Measurements from ENCODE around the gene WDR6. TPM values are rescaled to one million over a fixed set of nuclear protein-coding genes. Genes with fewer than 3 reads are reported as not detected.
"Not testable (repeated sequence)": the region's sequence is repeated elsewhere in the genome, so short reads cannot be mapped to it uniquely, and the experiment has no call there.

Gene WDR6
- total RNA-seq, 1 experiment from 2014 or later: 38.2 TPM

DNA sequence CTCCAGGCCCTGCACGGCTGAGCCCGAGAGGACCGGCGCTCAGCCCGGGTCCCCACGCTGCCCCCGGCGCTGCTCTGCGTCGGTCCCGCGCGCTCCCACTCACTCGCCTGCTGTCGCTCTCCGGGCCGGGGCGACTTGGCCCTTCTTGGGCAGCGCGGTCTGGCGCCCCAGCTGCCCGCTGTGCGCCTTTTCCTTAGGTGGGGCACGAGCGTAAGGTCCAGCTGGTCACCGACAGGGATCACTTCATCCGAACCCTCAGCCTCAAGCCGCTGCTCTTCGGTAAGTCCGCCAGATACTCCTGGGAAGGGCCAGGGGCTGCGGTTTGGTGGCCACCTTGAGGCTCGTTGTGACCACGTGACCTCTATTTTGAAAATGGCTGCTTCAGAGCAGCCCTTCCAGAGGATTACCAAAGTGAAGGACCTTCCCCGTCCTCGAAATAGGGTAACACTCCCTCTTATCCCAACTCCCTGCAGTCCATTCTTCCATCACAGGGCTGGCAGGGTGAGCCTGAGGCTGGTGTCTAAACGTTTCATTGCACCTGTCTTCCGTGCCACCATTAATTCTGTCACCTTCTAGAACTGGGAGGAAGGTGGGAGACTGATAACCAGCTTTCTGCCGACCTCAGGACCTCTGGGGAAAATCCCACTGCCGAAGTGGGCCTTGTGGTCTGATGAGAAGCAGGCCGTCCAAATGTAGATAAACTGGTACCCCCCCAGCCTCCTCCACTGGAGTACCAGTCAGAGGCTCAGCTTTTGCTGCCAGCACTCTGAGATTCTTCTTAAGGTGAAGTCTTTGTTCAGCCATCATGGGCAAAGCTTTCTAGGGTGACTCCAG is 16.3 kb upstream of the WDR6 start:
- in situ Hi-C loops (cut with HindIII; ENCODE audit: low pct_unique_long_range_greater_than_20kb, low sequenced_read_pairs): no loop called here
- DNase-seq (ENCODE audit: low read depth): peak; percentile 32

DNA sequence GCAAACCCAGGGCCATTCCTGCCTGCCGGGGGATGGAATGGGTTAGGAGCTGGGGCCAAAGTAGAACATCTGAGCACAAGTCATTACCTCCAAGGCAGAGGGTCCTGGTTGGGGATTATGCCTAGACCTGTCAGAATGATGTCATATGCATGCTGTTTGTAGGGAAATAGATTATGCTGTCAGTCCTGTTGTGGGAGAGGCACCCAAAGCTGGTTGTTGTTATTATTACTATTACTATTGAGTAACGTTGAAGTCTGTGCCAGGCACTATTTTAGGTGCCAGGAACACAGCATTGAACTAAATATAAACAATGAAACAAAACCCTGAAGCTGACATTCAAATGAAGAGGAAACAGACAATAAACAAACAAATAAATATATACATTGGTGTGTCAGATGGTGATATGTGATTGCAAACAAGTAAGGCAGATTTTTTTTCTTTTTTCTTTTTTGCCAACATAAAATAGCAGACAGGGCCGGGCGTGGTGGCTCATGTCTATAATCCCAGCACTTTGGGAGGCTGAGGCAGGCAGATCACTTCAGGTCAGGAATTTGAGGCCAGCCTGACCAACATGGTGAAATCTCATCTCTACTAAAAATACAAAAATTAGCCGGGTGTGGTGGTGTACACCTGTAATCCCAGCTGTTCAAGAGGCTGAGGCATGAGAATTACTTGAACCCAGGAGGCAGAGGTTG is 15.2 kb upstream of the WDR6 start:
- in situ Hi-C loops (cut with HindIII; ENCODE audit: low pct_unique_long_range_greater_than_20kb, low sequenced_read_pairs): no loop called here
- no peak for DNase-seq (ENCODE audit: low read depth)

DNA sequence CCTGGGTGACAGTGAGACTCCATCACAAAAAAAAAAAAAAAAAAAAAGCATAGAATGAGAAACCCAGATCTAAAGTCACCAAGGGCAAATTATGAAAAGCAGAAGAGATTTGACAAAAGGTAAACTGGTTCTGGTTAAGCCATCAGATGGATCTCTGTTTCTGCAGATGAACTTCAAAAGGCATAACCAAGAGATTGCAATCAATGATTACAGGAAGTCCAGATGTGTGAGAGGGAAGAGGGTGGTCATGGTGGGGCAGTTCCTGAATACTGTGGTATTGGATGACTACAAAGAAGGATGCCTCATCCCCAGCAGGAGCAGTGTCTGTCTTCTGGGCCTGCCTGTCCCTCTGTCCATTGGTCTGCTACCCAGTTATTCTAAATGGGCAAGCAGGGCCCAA is 13.4 kb upstream of the WDR6 start:
- no peak for DNase-seq (ENCODE audit: low read depth)
- in situ Hi-C loops (cut with HindIII; ENCODE audit: low pct_unique_long_range_greater_than_20kb, low sequenced_read_pairs): no loop called here

DNA sequence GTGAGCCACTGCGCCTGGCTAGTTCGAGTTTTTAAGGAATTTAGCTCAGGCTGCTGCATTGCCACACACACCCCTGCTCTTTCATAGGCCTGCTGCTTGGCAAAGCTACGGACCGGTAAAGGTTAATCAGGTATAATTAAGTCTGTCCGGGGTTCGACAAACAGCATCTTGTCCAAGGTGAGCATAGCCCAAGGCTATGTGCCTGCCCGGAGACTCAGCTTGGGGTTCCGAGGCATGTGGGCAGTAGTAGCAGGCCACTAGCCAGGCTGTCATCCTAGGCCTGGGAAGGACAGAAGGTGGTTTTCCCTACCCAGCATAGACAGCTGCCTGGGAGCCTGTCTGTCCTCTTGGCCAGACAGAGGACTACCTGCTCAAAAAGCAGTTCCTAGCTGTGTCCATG is 10.6 kb upstream of the WDR6 start:
- in situ Hi-C loops (cut with HindIII; ENCODE audit: low pct_unique_long_range_greater_than_20kb, low sequenced_read_pairs): no loop called here
- no peak for DNase-seq (ENCODE audit: low read depth)

DNA sequence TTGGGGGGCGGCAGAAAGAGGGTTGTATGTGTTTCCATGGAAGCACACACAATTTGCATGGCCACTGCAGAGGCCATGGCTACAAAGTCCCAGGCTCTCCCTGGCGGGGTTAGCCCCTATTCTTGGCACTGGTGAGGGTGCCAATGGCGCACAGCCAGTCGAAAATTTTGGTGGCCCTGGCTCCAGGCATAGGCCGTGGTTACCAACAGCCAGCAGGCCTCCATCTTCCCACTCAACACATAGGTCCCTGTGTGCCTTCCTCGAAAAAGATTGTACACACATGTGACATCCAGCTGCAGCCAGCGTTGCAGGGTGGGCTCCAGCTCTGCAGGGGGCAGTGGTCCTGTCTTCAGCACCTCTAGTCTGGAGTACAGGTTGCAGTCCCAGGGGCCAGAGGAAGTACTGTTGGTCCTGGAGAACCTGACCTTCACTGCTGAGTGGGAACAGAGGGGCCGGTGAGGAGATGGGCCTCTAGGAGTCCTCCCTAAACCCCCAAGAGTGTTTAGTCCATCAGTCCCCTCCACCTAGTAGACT is 10.0 kb upstream of the WDR6 start:
- in situ Hi-C loops (cut with HindIII; ENCODE audit: low pct_unique_long_range_greater_than_20kb, low sequenced_read_pairs): no loop called here

DNA sequence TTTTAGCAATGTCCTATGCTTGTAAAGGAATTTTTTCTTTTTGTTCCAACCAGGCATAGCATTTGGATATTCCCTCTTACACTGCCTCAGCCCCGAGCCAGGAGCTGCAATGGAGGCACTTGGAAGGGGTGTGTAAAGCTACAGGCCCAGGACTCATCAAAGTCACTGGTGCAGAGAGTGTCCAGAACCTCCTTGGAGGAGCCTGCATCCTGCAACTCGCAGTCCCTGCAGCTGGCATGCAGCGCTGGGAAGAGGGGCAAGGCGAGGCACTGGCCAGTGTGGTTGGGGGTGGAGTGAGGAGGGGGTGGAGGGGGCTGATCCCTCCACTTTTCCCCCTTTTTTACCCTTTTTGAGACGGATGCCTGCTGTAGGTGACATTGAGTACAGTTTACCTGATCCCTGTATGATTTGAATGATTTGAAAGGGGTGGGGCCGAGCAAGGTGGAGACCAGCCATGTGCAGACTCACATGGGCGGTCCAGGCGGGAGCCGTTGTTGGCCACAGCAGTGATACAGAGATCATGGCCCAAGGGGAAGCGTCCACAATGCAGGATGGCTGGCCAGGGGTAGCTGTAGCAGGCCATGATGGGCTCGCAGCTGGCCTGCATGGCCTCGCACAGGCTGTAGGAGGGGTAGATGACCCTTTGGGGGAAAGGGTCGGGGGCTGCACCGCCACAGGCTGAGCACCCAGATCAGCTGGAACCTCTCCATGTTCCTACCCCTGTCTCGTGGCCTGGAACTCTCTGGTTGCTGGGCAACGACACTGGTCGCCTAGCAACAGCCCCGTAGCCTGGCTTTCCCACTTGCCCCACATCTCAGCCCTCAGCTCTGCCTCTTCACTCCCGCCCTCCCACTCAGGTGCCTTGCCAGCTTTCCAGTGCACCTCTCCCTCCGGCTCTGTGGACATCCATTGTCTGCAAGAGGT is 9.2 kb upstream of the WDR6 start:
- no peak for DNase-seq (ENCODE audit: low read depth)
- in situ Hi-C loops (cut with HindIII; ENCODE audit: low pct_unique_long_range_greater_than_20kb, low sequenced_read_pairs): no loop called here

More for the DNA sequence above, 10.0 kb upstream of the WDR6 start:
- DNase-seq (ENCODE audit: low read depth): no peak

DNA sequence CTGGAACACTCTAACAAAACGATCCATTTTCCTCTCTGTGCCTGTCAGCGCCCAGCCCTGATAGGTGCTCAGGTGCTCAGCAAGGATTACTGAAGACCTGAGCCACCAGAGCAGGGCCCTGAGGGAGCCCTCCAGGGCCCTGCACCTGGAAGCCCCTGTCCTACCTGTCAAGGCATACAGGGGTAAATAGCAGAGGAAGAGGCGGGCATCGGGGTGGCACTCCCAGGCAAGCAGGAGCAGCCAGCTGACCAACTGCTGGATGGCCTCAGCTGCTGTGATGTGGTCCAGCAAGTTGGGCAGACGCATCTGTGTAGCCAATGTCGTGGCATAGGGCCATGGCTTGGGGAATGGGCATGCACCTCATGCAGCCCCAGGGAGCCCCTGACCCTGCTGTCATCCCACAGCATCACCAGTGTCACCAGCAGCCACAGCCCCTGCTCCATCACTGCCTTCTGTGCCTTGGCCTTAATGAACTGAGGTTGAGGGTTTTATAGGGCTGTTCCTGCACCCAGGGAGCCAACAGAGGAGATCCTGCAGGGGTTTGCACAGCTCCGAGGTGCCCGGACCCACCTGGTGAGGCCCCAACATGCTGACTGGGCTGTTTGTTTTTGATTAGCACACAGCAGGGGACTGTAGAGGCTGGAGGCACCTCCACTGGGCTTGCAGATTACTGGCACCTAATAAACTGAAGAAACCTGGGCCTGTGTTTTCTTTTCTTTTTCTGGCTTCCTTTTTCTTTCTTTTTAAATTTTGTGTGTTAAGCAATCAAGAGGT is 7.9 kb upstream of the WDR6 start:
- DNase-seq (ENCODE audit: low read depth): no peak
- in situ Hi-C loops (cut with HindIII; ENCODE audit: low pct_unique_long_range_greater_than_20kb, low sequenced_read_pairs): no loop called here

DNA sequence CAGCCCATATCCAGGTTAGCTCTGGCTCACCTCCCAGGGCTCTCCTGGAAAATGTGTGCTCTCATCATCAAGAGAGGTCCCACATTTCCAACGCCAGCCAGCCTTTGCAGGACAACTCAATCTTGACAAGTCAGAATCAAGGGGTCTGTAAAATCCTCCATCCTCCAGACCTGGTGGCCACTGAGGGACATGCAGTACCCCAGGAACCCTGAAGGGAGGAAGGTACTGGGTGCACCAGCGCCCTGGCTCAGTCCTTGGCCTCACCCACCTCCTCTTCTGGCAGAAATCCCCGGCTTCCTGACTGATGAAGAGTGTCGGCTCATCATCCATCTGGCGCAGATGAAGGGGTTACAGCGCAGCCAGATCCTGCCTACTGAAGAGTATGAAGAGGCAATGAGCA is 6.0 kb upstream of the WDR6 start:
- in situ Hi-C loops (cut with HindIII; ENCODE audit: low pct_unique_long_range_greater_than_20kb, low sequenced_read_pairs): no loop called here
- no peak for DNase-seq (ENCODE audit: low read depth)

DNA sequence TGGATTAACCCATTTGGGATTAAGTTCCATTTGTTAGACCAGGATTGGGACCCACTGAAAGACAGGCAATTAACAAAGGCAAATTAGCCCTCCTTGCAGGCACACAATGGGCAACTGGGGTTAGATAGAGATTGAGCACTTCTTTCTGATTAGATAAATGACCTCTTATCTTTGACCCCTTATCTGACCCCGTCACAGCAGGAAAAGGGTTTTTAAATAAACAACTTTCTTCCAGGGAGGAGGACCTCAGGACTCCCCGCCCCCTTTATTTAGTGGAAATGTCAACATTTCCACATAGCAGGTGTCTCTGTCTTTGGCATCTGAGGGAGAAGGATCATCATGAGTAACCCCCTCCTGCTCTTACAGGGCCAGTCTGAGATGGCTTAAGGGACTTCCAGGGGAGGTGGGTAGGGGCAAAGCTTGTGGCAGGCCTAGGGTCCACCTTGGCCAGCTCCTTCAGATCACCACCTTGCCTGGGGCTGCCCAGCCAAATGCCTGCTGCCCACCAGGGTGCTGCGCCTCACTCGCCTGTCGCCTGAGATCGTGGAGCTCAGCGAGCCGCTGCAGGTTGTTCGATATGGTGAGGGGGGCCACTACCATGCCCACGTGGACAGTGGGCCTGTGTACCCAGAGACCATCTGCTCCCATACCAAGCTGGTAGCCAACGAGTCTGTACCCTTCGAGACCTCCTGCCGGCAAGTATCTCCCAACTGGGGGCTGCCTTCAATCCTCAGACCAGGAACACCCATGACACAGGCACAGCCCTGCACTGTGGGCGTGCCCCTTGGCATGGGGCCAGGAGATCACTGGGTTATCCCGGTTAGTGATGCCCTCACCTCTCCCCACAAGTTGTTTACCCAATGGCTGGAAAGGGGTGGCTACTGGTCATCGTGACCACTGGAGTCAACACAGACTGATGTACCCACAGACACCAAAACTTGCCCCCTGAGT is 2.6 kb upstream of the WDR6 start:
- in situ Hi-C loops (cut with HindIII; ENCODE audit: low pct_unique_long_range_greater_than_20kb, low sequenced_read_pairs): no loop called here
- DNase-seq (ENCODE audit: low read depth): no peak

DNA sequence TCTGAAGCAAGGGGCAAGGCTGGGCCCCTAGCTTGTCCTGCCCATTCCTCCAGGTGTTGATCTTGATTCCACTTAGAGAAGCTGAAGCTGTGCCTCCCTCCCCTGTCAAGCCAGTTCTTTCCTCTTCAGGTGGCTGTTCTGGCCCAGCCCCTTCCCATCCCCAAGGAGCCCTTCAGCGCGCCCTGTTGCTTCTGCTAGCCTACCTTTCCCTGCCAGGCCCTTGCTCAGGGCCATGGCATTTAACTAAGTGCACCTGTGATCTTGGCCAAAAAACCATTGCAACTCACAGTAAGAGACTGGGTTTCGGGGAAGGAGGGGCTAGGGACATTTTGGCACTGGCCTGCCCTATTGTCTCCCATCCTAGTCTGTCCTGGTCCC is 1.9 kb upstream of the WDR6 start:
- DNase-seq (ENCODE audit: low read depth): no peak
- in situ Hi-C loops (cut with HindIII; ENCODE audit: low pct_unique_long_range_greater_than_20kb, low sequenced_read_pairs): no loop called here

DNA sequence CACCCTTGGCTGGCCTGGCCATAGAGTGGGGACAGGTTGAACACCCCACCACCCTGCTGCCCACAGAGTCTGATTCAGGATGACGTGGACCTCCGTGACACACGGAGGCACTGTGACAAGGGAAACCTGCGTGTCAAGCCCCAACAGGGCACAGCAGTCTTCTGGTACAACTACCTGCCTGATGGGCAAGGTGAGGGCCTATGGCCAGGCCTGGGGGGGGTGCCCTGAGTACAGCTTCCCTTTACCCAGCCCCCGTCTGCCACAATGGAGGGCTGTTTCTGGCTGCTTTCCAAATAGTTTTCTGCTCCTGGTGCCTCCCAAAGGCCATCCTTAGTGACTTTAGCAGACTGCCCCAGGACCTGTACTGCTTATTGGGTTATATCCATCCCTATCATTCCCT is 1.2 kb upstream of the WDR6 start:
- in situ Hi-C loops (cut with HindIII; ENCODE audit: low pct_unique_long_range_greater_than_20kb, low sequenced_read_pairs): no loop called here
- no peak for DNase-seq (ENCODE audit: low read depth)

DNA sequence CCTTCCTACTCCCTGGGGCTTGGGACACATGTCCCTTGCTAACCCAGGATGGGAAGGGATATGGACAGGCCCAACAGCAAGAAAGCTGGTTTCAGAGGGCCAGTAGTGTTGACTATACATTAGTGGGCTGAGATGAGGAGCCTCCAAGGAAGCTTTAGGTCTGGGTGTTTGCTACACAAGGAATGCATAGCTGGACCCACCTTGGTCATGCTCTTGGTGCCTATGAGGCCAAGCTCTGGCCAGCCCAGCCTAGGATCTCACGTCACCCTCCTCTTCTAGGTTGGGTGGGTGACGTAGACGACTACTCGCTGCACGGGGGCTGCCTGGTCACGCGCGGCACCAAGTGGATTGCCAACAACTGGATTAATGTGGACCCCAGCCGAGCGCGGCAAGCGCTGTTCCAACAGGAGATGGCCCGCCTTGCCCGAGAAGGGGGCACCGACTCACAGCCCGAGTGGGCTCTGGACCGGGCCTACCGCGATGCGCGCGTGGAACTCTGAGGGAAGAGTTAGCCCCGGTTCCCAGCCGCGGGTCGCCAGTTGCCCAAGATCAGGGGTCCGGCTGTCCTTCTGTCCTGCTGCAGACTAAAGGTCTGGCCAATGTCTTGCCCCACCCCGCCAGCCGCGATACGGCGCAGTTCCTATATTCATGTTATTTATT is 653 bp upstream of the WDR6 start:
- in situ Hi-C loops (cut with HindIII; ENCODE audit: low pct_unique_long_range_greater_than_20kb, low sequenced_read_pairs): no loop called here
- no peak for DNase-seq (ENCODE audit: low read depth)

DNA sequence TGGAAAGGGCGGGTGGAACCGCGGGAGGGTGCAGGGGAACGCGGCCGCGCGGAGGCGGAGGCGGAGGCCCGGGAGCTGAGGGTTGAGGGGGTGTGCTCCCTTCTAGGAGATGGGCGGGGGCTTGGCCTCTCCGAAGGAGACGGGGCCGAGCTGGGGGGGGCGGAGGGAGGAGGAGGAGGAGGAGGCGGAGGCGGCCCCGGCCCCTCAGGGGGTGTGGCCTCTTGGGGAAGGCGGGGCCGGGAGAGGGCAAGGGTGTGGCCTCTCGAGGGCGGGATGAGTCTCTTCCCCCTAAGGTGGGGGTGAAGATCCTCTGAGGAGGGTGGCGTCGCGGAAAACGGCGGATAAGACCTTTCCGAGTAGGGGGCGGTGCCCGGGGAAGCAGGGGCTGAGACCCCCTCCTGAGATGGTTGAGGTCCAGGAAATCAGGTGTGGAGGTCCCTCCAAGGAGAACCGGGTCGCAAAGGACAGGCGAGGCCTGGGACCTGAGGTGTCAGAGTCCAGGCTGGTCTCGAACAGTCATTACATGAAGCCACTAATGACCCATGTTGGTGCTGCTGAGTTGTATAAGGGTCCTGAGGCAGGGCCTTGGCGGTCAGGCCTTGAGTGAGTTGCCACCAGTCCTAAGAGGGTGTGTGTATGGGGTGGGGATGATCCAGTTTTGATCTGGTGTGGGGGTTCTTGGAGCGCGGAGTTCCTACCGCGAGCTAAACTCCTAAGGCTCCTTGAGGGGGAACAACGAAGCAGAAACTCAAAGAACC is 759 bp downstream of the WDR6 start:
- in situ Hi-C loops (cut with HindIII; ENCODE audit: low pct_unique_long_range_greater_than_20kb, low sequenced_read_pairs): no loop called here
- DNase-seq (ENCODE audit: low read depth): peak; percentile 89

DNA sequence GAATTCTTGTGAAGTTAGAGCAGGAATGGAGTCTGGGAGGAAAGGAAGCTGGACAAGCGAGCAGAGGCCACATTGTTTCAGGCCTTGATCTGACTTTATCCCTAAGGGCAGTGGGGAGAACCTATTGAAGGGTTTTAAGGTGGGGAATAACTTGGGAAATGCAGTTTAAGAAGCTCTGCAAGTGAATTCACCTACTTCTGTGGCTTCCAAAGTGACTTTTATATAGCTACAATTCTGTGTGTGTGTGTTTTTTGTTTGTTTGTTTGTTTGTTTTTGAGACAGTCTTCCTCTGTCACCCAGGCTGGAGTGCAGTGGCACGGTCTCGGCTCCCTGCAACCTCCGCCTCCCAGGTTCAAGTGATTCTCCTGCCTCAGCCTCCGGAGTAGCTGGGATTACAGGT is 1.4 kb downstream of the WDR6 start:
- in situ Hi-C loops (cut with HindIII; ENCODE audit: low pct_unique_long_range_greater_than_20kb, low sequenced_read_pairs); DNase-seq (ENCODE audit: low read depth): not testable (repeated sequence)

DNA sequence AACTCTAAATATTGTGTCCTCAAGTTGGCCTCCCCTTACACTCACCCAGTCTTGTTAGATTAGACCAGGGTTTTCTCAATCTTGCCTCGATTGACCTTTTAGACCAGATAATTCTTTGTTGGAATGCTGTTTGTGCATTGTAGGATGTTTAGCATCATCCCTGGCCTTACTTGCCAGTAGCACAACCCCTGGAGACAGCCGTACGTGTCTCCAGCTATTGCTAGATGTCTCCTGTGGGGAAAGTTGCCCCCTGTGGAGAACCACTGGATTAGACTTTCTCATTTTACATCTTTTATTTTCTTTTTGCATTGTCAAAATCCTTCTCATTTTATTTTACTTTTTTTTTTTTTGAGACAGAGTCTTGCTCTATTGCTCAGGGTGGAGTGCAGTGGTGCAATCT is 2.2 kb downstream of the WDR6 start:
- in situ Hi-C loops (cut with HindIII; ENCODE audit: low pct_unique_long_range_greater_than_20kb, low sequenced_read_pairs): no loop called here
- no peak for DNase-seq (ENCODE audit: low read depth)
